Gastrocnemius medialis (tissue), 4 donors: Measurements from ENCODE around the gene MPHOSPH9. TPM values are rescaled to one million over a fixed set of nuclear protein-coding genes. Genes with fewer than 3 reads are reported as not detected.

Experiments used
- ATAC-seq, 2 donors: fragments of 150-250 bp; one replicate each; pipeline ENCODE4 v1.9.1; 2016
- DNase-seq, 2 donors: peaks; one replicate each; pipeline ENCODE4 v3.0.0-alpha.2; 2019
- H3K27ac ChIP-seq, 4 donors: fragments of 200-600 bp; sonication (generic); 1 replicate in 1 of 4; 2 replicates in 3 of 4; pipeline ENCODE4 v1.5.1; 2016 to 2018; ENCODE audit warnings: mild to moderate bottlenecking in 2 of 4, moderate library complexity in 1 of 4
- H3K27me3 ChIP-seq, 3 donors: fragments of 200-600 bp; sonication (generic) in 2 of 3; 1 replicate in 1 of 3; 2 replicates in 2 of 3; pipeline versions ENCODE4 v1.5.1 to v1.6.0; 2016 to 2019; ENCODE audit warnings: mild to moderate bottlenecking in 1 of 3, moderate library complexity in 1 of 3
- H3K36me3 ChIP-seq, 2 donors: fragments of 200-600 bp; sonication (generic) in 1 of 2; one replicate each; pipeline ENCODE4 v1.5.1; 2017 to 2018
- H3K4me1 ChIP-seq, 2 donors: fragments of 200-600 bp; sonication (generic) in 1 of 2; one replicate each; pipeline ENCODE4 v1.5.1; 2016 to 2017; ENCODE audit warnings: mild to moderate bottlenecking in 2 of 2
- H3K4me3 ChIP-seq, 4 donors: fragments of 200-600 bp; sonication (generic) in 3 of 4; 1 replicate in 1 of 4; 2 replicates in 3 of 4; pipeline ENCODE4 v1.5.1; 2016 to 2019; ENCODE audit warnings: mild to moderate bottlenecking in 2 of 4
- H3K9me3 ChIP-seq, 3 donors: fragments of 200-600 bp; sonication (generic) in 2 of 3; 1 replicate in 1 of 3; 2 replicates in 2 of 3; pipeline ENCODE4 v1.5.1; 2016 to 2019
- POLR2A ChIP-seq, 2 donors: fragments of 450-650 bp; IDR thresholded peaks; one replicate each; pipeline ENCODE4 v1.6.1; 2017; ENCODE audit warnings: antibody characterized with exemption in 2 of 2, mild to moderate bottlenecking in 2 of 2, moderate library complexity in 2 of 2
- in situ Hi-C, 4 donors: fragments of 200-750 bp; cut with MboI; loops; one replicate each; pipeline versions ENCODE4 v1.15.0 to v1.8.0; 2017; ENCODE audit warnings: low sequenced_read_pairs in 4 of 4
- intact Hi-C: fragments of 100-400 bp; cut with DNase I; formaldehyde crosslinking; loops from one replicate; pipeline ENCODE4 v1.15.1; 2023; ENCODE audit warnings: low total_unique reads
- total RNA-seq, 4 donors: library from RNA; depleted of rRNA; stranded (reverse); fragments of >200 nt; gene quantifications; one replicate each; pipeline versions ENCODE4 v1.1.0 to v1.2.3, GENCODE V29; 2016
- TF ChIP-seq, protein P1 (sequence below), 5 experiments: fragments of 450-650 bp in 3 of 5; fragments of 200-600 bp in 2 of 5; sonication (generic) in 2 of 5; IDR thresholded peaks in 4 of 5; conservative IDR thresholded peaks in 1 of 5; 1 replicate in 4 of 5; 2 replicates in 1 of 5; pipeline ENCODE4 v1.5.1; 2016 to 2019; ENCODE audit warnings: antibody characterized with exemption in 5 of 5, mild to moderate bottlenecking in 3 of 5, moderate library complexity in 3 of 5

The MPHOSPH9 gene
- total RNA-seq, 4 donors from 2014 or later = 8.5 to 35.4 (median 12.7) TPM

GRCh38 chr12:123114304-123115083 is 118.4 kb downstream of the MPHOSPH9 start:
- intact Hi-C loops = loop anchor here (2.0 kb wide), 1 partner anchor 36 kb away; the partner anchor contains the start of gene PITPNM2
- Histone ChIP-seq H3K4me1 (peaks cover 26 to 30% of the 10 kb centered on the region in 2 donors), H3K27me3 (no peaks in the 10 kb centered on the region), H3K27ac (peak overlapping the region; percentile 24 to 68 (median 50)), H3K4me3 (peak overlapping the region in 1 of 4 donors; percentile 15), H3K9me3 (no peaks in the 10 kb centered on the region), H3K36me3 (no peaks in the 10 kb centered on the region)
- in situ Hi-C loops = no loop called here
- no peak for ATAC-seq
- DNase-seq = no peak
- TF ChIP-seq, protein P1, sequence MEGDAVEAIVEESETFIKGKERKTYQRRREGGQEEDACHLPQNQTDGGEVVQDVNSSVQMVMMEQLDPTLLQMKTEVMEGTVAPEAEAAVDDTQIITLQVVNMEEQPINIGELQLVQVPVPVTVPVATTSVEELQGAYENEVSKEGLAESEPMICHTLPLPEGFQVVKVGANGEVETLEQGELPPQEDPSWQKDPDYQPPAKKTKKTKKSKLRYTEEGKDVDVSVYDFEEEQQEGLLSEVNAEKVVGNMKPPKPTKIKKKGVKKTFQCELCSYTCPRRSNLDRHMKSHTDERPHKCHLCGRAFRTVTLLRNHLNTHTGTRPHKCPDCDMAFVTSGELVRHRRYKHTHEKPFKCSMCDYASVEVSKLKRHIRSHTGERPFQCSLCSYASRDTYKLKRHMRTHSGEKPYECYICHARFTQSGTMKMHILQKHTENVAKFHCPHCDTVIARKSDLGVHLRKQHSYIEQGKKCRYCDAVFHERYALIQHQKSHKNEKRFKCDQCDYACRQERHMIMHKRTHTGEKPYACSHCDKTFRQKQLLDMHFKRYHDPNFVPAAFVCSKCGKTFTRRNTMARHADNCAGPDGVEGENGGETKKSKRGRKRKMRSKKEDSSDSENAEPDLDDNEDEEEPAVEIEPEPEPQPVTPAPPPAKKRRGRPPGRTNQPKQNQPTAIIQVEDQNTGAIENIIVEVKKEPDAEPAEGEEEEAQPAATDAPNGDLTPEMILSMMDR (IDR thresholded peaks at IDR 0.05 in 4 of 5, conservative IDR thresholded peaks at IDR 0.05 in 1 of 5) = no peak
- no peak for TF ChIP-seq POLR2A (IDR thresholded peaks at IDR 0.05)

DNA sequence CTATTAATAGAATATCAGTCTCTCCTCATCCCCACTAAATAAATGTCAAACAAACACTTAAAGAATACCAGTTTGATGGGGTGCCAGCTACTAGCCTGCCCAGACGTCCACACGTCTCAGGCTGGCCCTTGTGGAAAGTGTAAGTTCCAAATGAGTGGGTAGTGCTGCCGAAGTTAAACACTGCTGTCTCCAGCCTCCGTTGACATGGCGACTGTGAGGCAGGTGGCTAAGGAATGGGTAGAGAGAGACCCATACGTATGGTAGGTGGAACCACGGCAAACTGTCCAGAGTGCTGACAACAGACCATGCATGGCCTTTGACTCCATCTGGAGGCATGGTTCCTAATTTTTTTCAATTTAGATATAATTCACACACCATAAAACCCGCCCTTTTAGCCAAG is 119.9 kb downstream of the MPHOSPH9 start:
- in situ Hi-C loops = no loop called here
- Histone ChIP-seq H3K27me3 (no peaks in the 10 kb centered on the region), H3K4me3 (no peak overlapping the region), H3K36me3 (no peaks in the 10 kb centered on the region), H3K9me3 (no peaks in the 10 kb centered on the region), H3K27ac (no peak overlapping the region), H3K4me1 (peaks cover 41 to 45% of the 10 kb centered on the region in 2 donors)
- TF ChIP-seq POLR2A (IDR thresholded peaks at IDR 0.05) = no peak
- TF ChIP-seq, protein P1 (IDR thresholded peaks at IDR 0.05 in 4 of 5, conservative IDR thresholded peaks at IDR 0.05 in 1 of 5) = no peak
- no peak for ATAC-seq
- intact Hi-C loops = no loop called here
- no peak for DNase-seq

DNA sequence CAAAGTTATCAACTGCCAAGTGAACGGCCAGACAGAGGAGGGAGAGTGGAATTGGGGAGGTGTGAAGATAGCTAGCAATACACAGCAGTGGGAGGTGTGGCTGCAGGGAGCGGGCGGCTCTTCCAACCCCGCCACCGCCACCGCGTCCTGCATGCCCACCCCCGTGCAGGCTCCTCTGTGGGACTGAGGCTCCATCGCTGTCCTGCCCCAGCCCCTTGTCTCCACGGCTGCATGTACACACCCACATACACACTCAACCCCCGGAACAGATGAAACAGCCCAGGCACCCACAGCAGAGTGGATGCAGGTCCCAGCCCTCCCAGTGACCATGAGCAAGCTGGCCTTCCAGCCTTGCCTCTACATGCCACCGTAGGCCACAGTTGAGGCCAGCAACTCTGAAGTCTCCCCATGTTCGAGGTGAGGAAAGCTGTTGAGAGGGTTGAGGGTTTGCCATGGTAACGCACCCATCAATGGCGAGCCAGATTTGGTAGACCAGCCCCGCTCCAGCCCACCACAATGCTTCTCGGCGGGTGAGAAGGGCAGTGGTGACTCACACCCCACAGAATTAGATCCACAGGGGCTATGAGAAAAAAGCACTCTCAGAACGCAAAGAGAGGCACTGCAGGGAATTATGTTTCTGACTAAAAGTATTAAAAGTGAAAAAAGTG is 121.3 kb downstream of the MPHOSPH9 start:
- H3K4me1 ChIP-seq = peaks cover 53 to 58% of the 10 kb centered on the region in 2 donors
- no peak for ATAC-seq
- DNase-seq = no peak

GRCh38 chr12:123109319-123109772 is 123.6 kb downstream of the MPHOSPH9 start:
- intact Hi-C loops = no loop called here
- Histone ChIP-seq H3K36me3 (no peaks in the 10 kb centered on the region), H3K4me1 (peaks cover 42 to 44% of the 10 kb centered on the region in 2 donors), H3K4me3 (no peak overlapping the region), H3K9me3 (no peaks in the 10 kb centered on the region), H3K27ac (peak overlapping the region; percentile 72 to 82 (median 76)), H3K27me3 (no peaks in the 10 kb centered on the region)
- ATAC-seq (peak; percentile 87 to 90), DNase-seq (peak; percentile 63 to 76)
- in situ Hi-C loops = no loop called here
- no peak for TF ChIP-seq POLR2A (IDR thresholded peaks at IDR 0.05)
- TF ChIP-seq, protein P1 (IDR thresholded peaks at IDR 0.05 in 4 of 5, conservative IDR thresholded peaks at IDR 0.05 in 1 of 5) = no peak

More for the DNA sequence above, 121.3 kb downstream of the MPHOSPH9 start:
- no peak overlapping the region for H3K4me3 ChIP-seq
- in situ Hi-C loops (no loop called here), intact Hi-C loops (no loop called here)
- no peaks in the 10 kb centered on the region for H3K27me3 ChIP-seq
- H3K27ac ChIP-seq = no peak overlapping the region
- no peak for TF ChIP-seq POLR2A (IDR thresholded peaks at IDR 0.05)
- TF ChIP-seq, protein P1 (IDR thresholded peaks at IDR 0.05 in 4 of 5, conservative IDR thresholded peaks at IDR 0.05 in 1 of 5) = no peak
- no peaks in the 10 kb centered on the region for H3K36me3 ChIP-seq
- no peaks in the 10 kb centered on the region for H3K9me3 ChIP-seq
